OCI-LY1 (cell line): ENCODE measurements around the gene KLHL25.

Experiments
- CTCF ChIP-seq: fragments of 200-600 bp; sonication (generic), shearing (Covaris generic); IDR thresholded peaks from 2 replicates; pipeline ENCODE4 v1.5.1; 2017; ENCODE audit warnings: mild to moderate bottlenecking, antibody characterized with exemption, low read length, moderate library complexity, mixed read lengths
- EZH2 ChIP-seq: fragments of 200-600 bp; sonication (generic), shearing (Covaris generic); IDR thresholded peaks from 2 replicates; pipeline ENCODE4 v1.8.0; 2017; ENCODE audit warnings: borderline replicate concordance, mixed run types, mild to moderate bottlenecking, antibody characterized with exemption, low read length, moderate library complexity, mixed read lengths

- no peak for TF ChIP-seq CTCF
- TF ChIP-seq EZH2 = no peak
Measured at GRCh38 chr15:85826756-85827515, 32.2 kb upstream of the KLHL25 start.
